K562 (cell line): ENCODE data around the gene FTH1. TPM values are rescaled to one million over a fixed set of nuclear protein-coding genes. Genes with fewer than 3 reads are reported as not detected.

ENCODE experiments used
- ATAC-seq: fragments of 200-7000 bp; cut with Tn5 transposase; 3 replicates; pipeline ENCODE4 v1.9.1; 2020; ENCODE audit warnings: moderate library complexity
- BruUV-seq: library from RNA; stranded (reverse); fragments of 400-500 nt; replicated peaks from 2 replicates; lab custom pipeline; 2021; lab: Mats Ljungman, UMichigan
- CTCF ChIA-PET: fragments of 300-600 bp; formaldehyde crosslinking; extraction: SDS; loops from one replicate; lab custom pipeline; 2021; ENCODE audit warnings: low intra/inter-chr PET ratio; lab: Yijun Ruan, JAX
- POLR2A ChIA-PET: fragments of 300-600, 350-650 bp; sonication (Branson Sonifier 250); formaldehyde crosslinking; extraction: SDS; loops from one replicate; lab custom pipeline; 2021; ENCODE audit warnings: antibody characterized with exemption, inconsistent platforms; lab: Yijun Ruan, JAX
- DNase-seq, 4 experiments: peaks; one replicate each; pipeline versions ENCODE4 v3.0.0 to v3.0.0-alpha.2; 2011 to 2018; ENCODE audit warnings: low spot score in 3 of 4, mixed read lengths in 3 of 4; ENCODE audit errors: extremely low read depth in 1 of 4
- FAIRE-seq: peaks from 2 replicates; lab custom pipeline; 2011; peaks lifted over from hg19 to GRCh38; lab: Jason Lieb, UNC
- H2AFZ ChIP-seq: 2 replicates; pipeline ENCODE4 v1.6.0; 2011; ENCODE audit warnings: low read depth, low read length, control low read depth, inconsistent platforms
- H3K27ac ChIP-seq: fragments of 200-600 bp; 3 replicates; pipeline ENCODE4 v1.8.0; 2011; ENCODE audit warnings: low read depth, mild to moderate bottlenecking, control low read depth, inconsistent platforms, low read length, moderate library complexity, mixed read lengths; ENCODE audit errors: extremely low read depth
- H3K27me3 ChIP-seq, 2 experiments: fragments of 300-600 bp in 1 of 2; 2 replicates in 1 of 2; 3 replicates in 1 of 2; pipeline versions ENCODE4 v1.6.0 to v1.8.0; 2011; ENCODE audit warnings: inconsistent platforms in 2 of 2, low read length in 2 of 2, mild to moderate bottlenecking in 1 of 2, mixed read lengths in 1 of 2, moderate library complexity in 1 of 2; ENCODE audit not compliant: control insufficient read depth in 2 of 2, insufficient read depth in 2 of 2
- H3K36me3 ChIP-seq: fragments of 300-600 bp; 3 replicates; pipeline ENCODE4 v1.8.0; 2011; ENCODE audit warnings: mild to moderate bottlenecking, low read length, inconsistent platforms; ENCODE audit not compliant: control insufficient read depth, insufficient read depth
- H3K4me1 ChIP-seq, 2 experiments: fragments of 200-600 bp in 1 of 2; replicated peaks in 1 of 2; 2 replicates in 1 of 2; 3 replicates in 1 of 2; pipeline versions ENCODE4 v1.5.1 to v1.8.0; 2011; ENCODE audit warnings: inconsistent platforms in 2 of 2, low read length in 2 of 2, mild to moderate bottlenecking in 1 of 2, mixed read lengths in 1 of 2, moderate library complexity in 1 of 2; ENCODE audit not compliant: control insufficient read depth in 2 of 2, insufficient read depth in 2 of 2
- H3K4me2 ChIP-seq: 2 replicates; pipeline ENCODE4 v1.6.1; 2011; ENCODE audit warnings: low read length, control low read depth, inconsistent platforms, mixed read lengths; ENCODE audit not compliant: insufficient read depth
- H3K4me3 ChIP-seq: fragments of 200-600 bp; sonication (generic), shearing (Covaris generic); 2 replicates; pipeline ENCODE4 v1.5.1; 2016; ENCODE audit warnings: control low read depth, inconsistent platforms
- H3K79me2 ChIP-seq: fragments of 200-600 bp; 3 replicates; pipeline ENCODE4 v1.8.0; 2011; ENCODE audit warnings: low read length, inconsistent platforms; ENCODE audit not compliant: control insufficient read depth, insufficient read depth
- H3K9ac ChIP-seq, 2 experiments: 2 replicates each; pipeline versions ENCODE4 v1.6.0 to v1.6.1; 2011; ENCODE audit warnings: low read depth in 2 of 2, low read length in 2 of 2, control low read depth in 1 of 2, inconsistent platforms in 1 of 2, mild to moderate bottlenecking in 1 of 2, mixed read lengths in 1 of 2; ENCODE audit not compliant: insufficient read depth in 1 of 2
- H3K9me1 ChIP-seq: one replicate; pipeline ENCODE4 v1.6.0; 2011; ENCODE audit warnings: inconsistent platforms, mild to moderate bottlenecking, low read length, moderate library complexity; ENCODE audit not compliant: control insufficient read depth, insufficient read depth
- H3K9me3 ChIP-seq: replicated peaks from 2 replicates; pipeline ENCODE4 v1.5.1; 2011; ENCODE audit warnings: low read depth, low read length, inconsistent platforms; ENCODE audit not compliant: control insufficient read depth, insufficient read depth
- H4K20me1 ChIP-seq: replicated peaks from 2 replicates; pipeline ENCODE4 v1.6.1; 2011; ENCODE audit warnings: low read length, inconsistent platforms, mixed read lengths; ENCODE audit not compliant: control insufficient read depth, insufficient read depth
- ADNP ChIP-seq: fragments of 200-800 bp; sonication (Bioruptor generic); IDR thresholded peaks from 2 replicates; pipeline ENCODE4 v1.6.1; 2016; ENCODE audit warnings: missing genetic modification characterization, missing compliant biosample characterization
- DDX20 ChIP-seq: fragments of 450-650 bp; IDR thresholded peaks from 2 replicates; pipeline ENCODE4 v1.6.1; 2016; ENCODE audit warnings: missing genetic modification characterization, low read depth, mild to moderate bottlenecking, missing compliant biosample characterization, moderate library complexity
- HDGF ChIP-seq: fragments of 450-650 bp; IDR thresholded peaks from 2 replicates; pipeline ENCODE4 v1.6.1; 2016
- HMBOX1 ChIP-seq: sonication (generic); IDR thresholded peaks from 2 replicates; pipeline ENCODE4 v1.6.1; 2016
- MLLT1 ChIP-seq, 2 experiments: fragments of 450-650 bp; IDR thresholded peaks; 2 replicates each; pipeline ENCODE4 v1.6.1; 2016
- RFX1 ChIP-seq: fragments of 450-650 bp; IDR thresholded peaks from 2 replicates; pipeline ENCODE4 v1.6.1; 2016; ENCODE audit warnings: mild to moderate bottlenecking, moderate library complexity
- SETDB1 ChIP-seq: IDR thresholded peaks from one replicate; pipeline ENCODE4 v1.6.1; 2012; ENCODE audit warnings: low read length, control low read depth, inconsistent platforms
- ZKSCAN1 ChIP-seq: fragments of 150-350 bp; IDR thresholded peaks from 2 replicates; pipeline ENCODE4 v1.6.1; 2016; ENCODE audit warnings: low read depth, low read length
- WGBS: fragments of 100-300 bp; shearing (Covaris generic); methylation state at CpG from one replicate; pipeline ENCODE4 v1.1.6; 2016; ENCODE audit warnings: low coverage, mixed read lengths; ENCODE audit not compliant: insufficient coverage; ENCODE audit errors: missing lambda C conversion rate; 5-methylcytosine and 5-hydroxymethylcytosine counted together
- in situ Hi-C: fragments of 300-500 bp; cut with MboI; formaldehyde crosslinking; loops from 4 replicates; pipeline ENCODE4 v1.15.0; 2018; ENCODE audit warnings: inconsistent platforms, mixed read lengths
- intact Hi-C: fragments of 100-400 bp; cut with micrococcal nuclease; formaldehyde crosslinking; loops from 2 replicates; pipeline ENCODE4 v1.14.2; 2022
- polyA plus RNA-seq, 8 experiments: library from polyadenylated mRNA; depleted of rRNA in 4 of 8; stranded (reverse) in 5 of 8; unstranded in 3 of 8; fragments of >200 nt; fragmentation: Nextera tagmentation in 2 of 8; fragmentation: Illumina TruSeq in 1 of 8; extraction: Ambion mirVana in 2 of 8; extraction: Trizol in 1 of 8; gene quantifications; 2 replicates each; pipeline versions ENCODE4 v1.2.1 to v1.2.3, GENCODE V29; 2011 to 2014; ENCODE audit warnings: inconsistent platforms in 1 of 8, missing spikeins in 1 of 8
- total RNA-seq, 7 experiments: library from RNA; depleted of rRNA in 6 of 7; stranded (reverse); fragments of >200 nt in 6 of 7; fragmentation: Illumina TruSeq in 2 of 7; extraction: Trizol in 2 of 7; gene quantifications; 2 replicates each; pipeline versions ENCODE4 v1.2.1 to v1.2.3, GENCODE V29; 2011 to 2021; ENCODE audit warnings: low replicate concordance in 1 of 7

FTH1 gene
- total and polyA plus RNA-seq, 9 of the 15 experiments (the other 6 are each of a cell fraction or from before 2014, with no cell fraction given): 370 to 3,146 (median 802) TPM

GRCh38 chr11:62011881-62012280 is 44.4 kb upstream of the FTH1 start:
- no peak overlapping the region for H3K27ac ChIP-seq
- H3K79me2 ChIP-seq: no peaks in the 10 kb centered on the region
- ChIA-PET CTCF (no interaction called here), POLR2A (interaction anchor here (0.6 to 2.0 kb wide), 2 partner anchors 13 to 980 kb away, joined by 3 to 10 read pairs; no protein-coding TSS in a partner anchor)
- H3K4me3 ChIP-seq: no peak overlapping the region
- FAIRE-seq (no peak), ATAC-seq (no peak), DNase-seq (no peak)
- no peak overlapping the region; a peak in 2 of 4 replicates for H3K9ac ChIP-seq
- in situ Hi-C loops: no loop called here
- no peaks in the 10 kb centered on the region for H3K36me3 ChIP-seq
- no TSS peak for BruUV-seq
- H3K4me2 ChIP-seq: no peak overlapping the region
- H3K9me1 ChIP-seq: no peaks in the 10 kb centered on the region
- TF ChIP-seq ZKSCAN1 (no peak), DDX20 (tag) (no peak), MLLT1 (IDR thresholded peaks at IDR 0.05) (no peak), HMBOX1 (no peak), RFX1 (no peak), ADNP (tag) (no peak), SETDB1 (no peak), HDGF (no peak)
- no peaks in the 10 kb centered on the region for H3K9me3 ChIP-seq
- no peaks in the 10 kb centered on the region; a peak in 1 of 5 replicates for H3K27me3 ChIP-seq
- no peaks in the 10 kb centered on the region for H4K20me1 ChIP-seq
- intact Hi-C loops: no loop called here
- no peak overlapping the region for H2AFZ ChIP-seq
- H3K4me1 ChIP-seq: peaks cover 25 to 26% of the 10 kb centered on the region in 2 experiments
- WGBS: 84% methylated on average over 9 of the region's 9 CpGs
